LHCN-M2 (cell line): ENCODE measurements around the gene ASF1B. TPM values are rescaled to one million over a fixed set of nuclear protein-coding genes. Genes with fewer than 3 reads are reported as not detected.
"Not testable (repeated sequence)": the region's sequence is repeated elsewhere in the genome, so short reads cannot be mapped to it uniquely, and the experiment has no call there.

Source experiments
- DNase-seq: peaks from one replicate; pipeline ENCODE4 v3.0.0-alpha.2; 2012; ENCODE audit warnings: low read depth
- total RNA-seq: library from RNA; depleted of rRNA; stranded (reverse); fragments of >200 nt; gene quantifications from 2 replicates; pipeline ENCODE4 v1.2.3, GENCODE V29; 2014

Gene ASF1B
- total RNA-seq, 1 experiment from 2014 or later = 107 TPM

DNA sequence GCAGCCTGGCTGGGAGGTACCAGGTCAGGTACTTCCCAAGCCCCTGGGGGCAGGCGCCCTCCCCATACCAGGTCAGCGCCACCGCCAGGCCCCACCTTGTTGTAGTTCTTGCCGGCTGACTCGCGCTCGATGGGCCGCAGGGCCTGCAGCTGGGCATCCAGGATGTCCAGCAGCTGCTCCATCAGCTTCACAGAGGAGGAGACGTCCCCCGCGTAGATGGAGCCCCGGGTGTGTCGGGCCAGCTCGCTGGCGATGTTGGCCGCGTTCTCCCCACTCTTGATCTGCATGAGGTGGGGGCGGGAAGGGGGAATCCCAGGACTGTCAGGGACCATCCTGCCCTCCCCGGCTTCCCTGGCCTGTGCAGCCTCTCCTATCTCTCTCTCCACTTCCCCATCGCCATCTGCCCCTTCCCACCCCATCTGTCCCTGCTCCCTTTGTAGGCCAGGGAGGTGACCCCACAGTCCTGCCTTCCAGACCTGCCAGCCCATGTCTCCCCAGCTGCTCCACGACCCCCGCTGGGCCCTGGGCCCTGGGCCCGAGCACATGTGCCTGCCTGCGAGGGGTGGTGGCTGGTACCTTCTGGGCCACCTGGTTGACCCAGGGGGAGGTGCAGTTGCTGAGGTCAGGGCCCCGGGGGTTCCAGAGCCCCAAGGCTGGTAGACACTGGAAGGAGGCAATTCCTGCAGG is 23.8 kb upstream of the ASF1B start:
- no peak for DNase-seq

DNA sequence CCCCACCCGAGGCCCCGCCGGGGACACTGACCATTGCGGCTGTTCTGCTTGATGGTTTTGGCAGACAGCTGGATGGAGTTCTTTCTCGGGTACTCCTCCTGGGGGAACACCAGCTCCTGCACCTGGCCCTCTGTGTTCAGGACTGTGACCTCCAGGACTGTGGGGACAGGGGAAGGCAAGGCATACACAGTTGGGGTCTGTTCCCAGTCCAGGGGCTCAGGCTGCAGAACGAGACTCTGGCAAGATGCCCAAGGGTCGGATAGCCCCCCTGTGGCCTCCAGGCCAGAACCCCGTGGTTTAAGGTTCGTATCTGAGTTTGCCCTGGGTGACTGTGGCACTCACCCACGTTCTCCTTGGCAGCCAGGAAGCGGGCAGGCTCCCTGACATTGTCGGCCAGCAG is 22.7 kb upstream of the ASF1B start:
- DNase-seq = no peak

DNA sequence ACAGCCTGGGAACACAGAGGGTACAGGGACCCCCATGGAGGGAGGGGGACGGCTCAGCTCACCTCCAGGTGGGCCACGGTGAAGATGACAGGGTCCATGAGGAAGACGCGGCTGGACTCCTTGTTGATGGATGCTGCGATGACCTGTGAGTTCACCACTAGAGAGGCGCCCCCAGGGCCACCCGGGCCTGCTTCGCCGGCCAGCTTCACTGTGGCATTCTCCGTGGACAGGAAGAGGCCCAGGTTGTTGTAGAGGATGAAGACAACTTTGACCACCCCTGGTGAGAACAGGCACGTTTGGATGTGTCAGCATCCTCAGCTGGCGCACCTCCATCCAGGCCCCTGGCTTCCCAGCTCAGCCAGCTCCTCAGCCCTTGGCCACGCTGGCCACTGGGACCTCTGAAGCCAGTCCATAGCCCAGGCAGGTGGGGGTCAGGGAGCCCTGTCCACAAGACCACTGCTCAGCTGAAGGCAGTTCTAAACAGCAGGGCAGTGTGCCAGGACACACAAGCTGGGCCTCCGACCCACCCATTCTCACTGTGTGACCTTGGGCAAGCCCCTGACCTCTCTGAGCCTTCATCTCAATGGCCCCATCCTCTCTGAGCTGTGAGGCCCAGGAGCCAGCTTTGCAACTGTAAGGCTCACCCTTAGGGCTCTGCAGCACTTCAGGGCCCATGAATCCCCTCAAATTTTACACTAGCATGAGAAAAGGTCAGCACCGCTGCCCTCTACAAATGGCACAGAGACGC is 22.1 kb upstream of the ASF1B start:
- DNase-seq = no peak

- no peak for DNase-seq
These were observed 20.8 kb upstream of the ASF1B start for GRCh38 chr19:14156971-14157717.

DNA sequence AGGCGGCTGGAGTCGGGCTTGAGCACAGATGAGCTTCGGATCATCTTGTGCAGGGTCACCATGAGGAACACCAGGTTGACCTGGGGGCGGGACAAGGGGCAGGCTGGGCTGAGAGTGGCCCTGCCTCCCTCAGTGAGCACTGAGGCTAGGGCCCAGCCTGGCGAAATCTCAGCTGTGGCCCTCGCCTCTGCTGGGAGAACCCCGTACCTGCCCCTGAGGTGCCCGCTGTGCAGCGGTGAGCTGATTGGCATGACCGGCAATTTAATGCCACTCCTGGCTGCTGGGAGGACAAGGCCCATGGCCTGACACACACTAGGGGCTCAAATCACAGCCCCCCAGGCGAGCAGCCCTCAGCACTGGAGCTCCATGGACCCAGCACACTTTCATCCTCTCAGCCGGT is 19.7 kb upstream of the ASF1B start:
- DNase-seq = no peak

DNA sequence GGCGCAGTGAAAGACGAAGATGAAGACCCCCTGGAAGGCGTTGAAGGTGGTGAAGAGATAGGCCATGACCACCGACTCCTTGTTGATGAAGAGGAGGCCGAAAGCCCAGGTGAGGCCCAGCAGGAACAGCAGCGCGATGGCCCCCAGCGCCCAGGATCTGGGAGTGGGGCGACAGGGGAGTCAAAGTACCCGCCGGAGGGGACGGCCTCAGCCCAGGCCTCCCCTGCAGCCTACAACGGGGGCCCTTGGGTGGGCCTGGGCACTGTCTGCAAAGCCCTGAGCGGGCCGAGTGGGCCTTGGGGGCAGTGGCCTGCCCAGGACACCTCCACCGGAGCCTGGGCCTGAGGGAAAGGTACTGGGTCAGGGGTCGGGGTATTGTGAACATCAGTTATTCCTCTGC is 19.0 kb upstream of the ASF1B start:
- no peak for DNase-seq

DNA sequence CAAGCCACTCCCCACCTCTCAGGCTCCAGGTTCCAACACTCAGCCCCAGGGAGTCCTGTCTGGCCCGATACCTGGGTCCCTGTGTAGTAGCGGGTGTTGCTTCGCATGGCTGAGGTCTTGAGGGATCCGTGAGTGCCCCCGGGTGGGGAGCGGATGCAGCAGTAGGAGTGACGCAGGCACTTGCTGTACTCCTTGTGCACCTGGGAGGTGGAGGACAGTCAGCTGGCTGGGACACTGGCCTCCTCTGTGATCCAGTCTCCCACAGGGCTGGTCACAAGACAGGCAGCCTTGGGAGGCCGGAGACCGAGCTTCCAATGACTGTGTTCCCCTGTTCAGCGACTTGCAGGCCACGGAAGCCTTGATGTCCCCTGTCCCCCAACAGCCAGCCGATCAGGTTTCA is 16.3 kb upstream of the ASF1B start:
- no peak for DNase-seq

DNA sequence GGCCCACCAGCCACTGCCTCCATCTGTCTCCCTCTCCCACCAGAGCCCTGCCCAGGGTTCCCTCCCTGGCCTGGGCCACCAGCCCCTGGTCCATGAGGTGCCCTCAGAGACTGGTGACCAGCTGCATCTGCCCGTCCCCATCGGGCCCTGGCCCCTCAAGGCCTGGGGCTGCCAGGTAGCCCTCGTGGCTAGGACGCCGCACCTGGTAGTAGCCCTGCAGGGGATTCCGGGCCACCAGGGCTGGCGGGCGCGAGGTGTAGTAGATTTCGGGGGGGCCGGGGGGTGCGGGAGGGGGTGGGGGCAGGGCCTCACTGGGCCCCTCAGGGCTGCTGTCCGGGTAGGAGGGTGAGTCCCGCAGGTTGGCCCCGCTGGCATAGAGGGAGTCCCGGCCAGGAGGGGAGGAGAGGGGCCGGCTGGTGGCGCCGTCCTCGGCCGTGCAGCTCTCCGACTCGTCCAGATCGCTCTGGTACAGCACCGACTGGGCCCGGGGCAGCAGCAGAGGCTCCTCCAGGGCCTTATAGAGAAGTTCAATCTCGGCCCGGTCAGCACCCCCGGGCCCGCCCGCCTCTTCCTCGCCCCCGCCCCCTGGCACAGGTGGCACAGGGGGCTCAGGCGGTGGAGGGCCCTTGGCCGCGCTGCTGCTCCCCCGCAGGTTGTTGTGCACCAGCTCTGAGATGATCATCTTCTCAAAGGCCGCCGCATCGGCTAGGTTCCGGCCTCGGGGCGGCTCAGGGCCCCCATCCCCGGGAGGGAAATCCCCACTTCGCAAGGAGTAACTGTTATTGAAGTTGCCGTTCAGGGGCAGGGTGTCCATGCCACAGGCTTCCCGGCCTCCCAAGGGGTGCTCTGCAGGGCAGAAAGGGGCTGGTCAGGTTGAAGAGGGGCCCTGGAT is 14.6 kb upstream of the ASF1B start:
- DNase-seq = no peak

DNA sequence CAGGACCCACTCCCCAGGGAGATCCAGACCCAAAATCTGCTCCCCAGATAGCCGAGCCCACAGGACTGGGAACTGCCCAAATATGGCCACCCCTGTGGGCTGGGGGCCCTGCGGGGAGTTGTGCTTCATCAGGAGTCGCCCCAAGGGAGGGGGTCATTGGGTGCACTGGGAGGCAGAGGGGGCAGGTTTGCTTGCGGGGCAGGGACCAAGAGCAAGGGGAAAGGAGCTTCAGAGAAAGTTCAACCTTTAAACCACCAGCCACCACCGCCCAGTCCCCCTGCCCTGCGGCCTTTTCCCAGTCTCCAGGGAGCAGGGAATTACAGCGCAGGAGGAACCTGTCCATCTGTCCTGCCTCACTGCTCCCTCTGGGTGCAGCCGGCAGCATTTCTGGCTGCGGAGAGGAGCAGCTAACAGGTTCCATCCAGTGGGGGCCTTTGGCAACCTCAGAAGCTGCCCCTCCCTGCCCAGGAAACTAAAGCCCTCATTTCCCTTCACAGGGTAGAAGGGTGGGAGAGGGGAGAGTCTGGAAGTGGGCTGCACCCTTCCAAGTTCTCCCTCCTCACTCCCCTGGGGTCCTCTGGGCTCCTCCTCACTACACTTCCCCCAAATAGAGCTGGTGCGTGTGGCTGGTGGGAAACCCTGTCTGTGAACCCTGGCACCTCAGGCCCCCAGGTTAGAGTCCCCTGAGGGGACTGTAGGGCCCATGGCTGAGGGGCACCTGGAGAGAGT is 13.8 kb upstream of the ASF1B start:
- no peak for DNase-seq

DNA sequence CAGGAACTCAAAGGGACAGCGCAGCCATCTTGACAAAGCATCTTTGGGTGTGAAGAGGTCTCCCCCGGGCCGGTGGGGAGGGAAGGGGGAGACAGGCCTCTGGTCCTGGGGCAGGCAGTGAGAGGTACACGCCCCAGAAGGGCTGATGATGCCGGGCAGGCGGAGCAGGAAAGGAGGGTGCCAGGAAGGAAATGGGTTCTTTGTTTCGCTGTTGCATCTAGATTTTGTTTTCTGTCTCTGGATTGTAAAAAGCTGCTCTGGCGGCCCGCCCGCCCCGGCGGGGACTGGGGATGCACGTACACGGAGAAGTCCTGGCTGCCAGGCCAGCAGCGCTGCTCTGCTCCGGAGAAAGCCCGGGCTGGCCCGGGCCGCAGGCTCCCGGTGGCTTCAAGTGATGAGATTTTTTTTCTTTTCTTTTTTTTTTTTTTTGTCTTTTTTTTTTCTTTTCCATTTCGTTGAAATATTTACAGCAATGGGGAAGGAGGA is 13.2 kb upstream of the ASF1B start:
- DNase-seq = no peak

DNA sequence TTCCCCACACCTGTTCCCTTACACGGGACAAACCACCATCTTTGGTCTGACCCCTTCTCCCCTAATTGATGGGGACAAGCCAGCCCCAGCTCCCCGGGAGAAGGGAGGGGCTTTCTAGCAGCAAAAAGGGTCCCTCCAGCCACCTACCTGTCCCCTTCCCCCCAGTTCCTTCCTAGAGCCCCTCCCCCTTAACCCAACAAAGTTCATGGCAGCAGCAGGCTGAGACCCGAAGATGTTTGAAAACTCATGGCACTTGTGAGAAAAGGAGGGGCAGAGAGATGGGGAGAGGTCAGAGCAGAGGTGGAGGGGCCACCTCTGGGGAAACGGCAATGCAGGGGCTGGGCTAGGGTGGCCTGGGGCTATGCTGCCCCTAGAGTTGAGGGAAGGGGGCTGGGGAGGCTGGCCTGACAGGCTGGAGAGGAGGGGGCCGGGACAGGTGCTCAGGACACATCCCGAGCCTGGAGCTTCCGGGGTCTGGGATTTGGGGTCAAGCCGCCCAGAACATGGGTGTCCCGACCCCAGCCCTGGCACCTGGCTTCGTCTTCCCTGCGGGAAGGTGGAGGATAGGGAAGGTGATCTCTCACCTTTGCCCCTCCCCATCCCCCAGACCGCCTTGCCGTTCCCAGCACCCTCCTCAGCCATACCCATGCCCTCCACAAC is 12.5 kb upstream of the ASF1B start:
- no peak for DNase-seq

DNA sequence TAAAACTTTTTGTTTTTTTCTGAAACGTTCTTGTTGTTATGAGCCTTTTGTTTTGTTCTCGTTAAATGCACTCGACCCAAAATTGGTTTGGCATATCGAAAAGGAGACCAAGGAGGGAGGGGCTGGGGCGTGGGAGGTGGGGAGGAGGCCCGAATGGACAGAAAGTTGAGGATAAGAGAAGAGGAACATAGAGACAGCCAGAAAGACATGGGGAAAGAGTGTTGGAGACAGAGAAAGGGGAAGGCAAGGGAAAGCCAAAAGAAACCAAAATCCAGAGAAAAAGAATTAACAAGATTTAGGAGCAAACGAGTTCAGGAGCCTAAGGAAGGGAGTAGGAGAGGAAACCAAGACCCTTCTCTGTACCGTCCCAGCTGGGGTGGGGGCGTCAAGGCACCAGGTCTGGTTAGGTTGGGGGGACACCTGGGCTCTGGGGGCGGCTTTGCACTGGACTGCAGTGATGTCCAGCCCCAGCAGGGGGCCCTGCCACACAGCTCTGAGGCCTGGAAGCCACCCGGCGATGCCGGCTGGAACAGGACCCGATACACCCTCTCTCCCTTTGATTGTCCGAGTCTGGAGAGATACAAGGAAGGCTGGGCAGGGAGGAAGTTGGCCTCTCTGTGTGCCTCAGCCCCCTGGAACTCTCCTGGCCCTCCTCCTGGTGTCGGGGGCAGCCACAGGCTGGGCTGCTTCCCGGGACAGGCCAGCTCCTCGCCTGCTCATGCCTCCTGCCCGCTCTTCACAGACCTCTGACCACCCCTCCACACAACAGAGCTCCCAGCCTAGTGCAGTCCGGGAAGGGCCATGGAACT is 11.6 kb upstream of the ASF1B start:
- peak; percentile 25 for DNase-seq

GRCh38 chr19:14146789-14147216 is 10.4 kb upstream of the ASF1B start:
- DNase-seq = peak; percentile 28

- not testable (repeated sequence) for DNase-seq
These were observed 9.8 kb upstream of the ASF1B start for GRCh38 chr19:14146169-14146568.

- no peak for DNase-seq
These were observed 9.0 kb upstream of the ASF1B start for GRCh38 chr19:14145381-14145780.

- no peak for DNase-seq
These were observed 6.1 kb upstream of the ASF1B start for GRCh38 chr19:14142262-14143190.

- DNase-seq = no peak
These were observed 4.7 kb upstream of the ASF1B start for GRCh38 chr19:14141041-14141440.

- DNase-seq = no peak
These were observed 3.6 kb upstream of the ASF1B start for GRCh38 chr19:14139944-14140343.
